H9 (cell line): ENCODE measurements around the gene GOLGA6L1. TPM values are rescaled to one million over a fixed set of nuclear protein-coding genes. Genes with fewer than 3 reads are reported as not detected.
"Not testable (repeated sequence)": the region's sequence is repeated elsewhere in the genome, so short reads cannot be mapped to it uniquely, and the experiment has no call there.

Experiments used
- DNase-seq: peaks from one replicate; pipeline ENCODE4 v3.0.0-alpha.2; 2017
- H2AFZ ChIP-seq: one replicate; pipeline ENCODE4 v1.6.1; 2013; ENCODE audit warnings: mild to moderate bottlenecking, low read length, control low read depth, moderate library complexity
- H2AK5ac ChIP-seq: 2 replicates; pipeline ENCODE4 v1.6.1; 2013; ENCODE audit warnings: low read length, control low read depth, mixed read lengths; ENCODE audit not compliant: insufficient read length
- H2BK120ac ChIP-seq: one replicate; pipeline ENCODE4 v1.6.1; 2013; ENCODE audit warnings: low read depth, mild to moderate bottlenecking, low read length, control low read depth, inconsistent platforms; ENCODE audit not compliant: poor library complexity, severe bottlenecking
- H2BK12ac ChIP-seq: 2 replicates; pipeline ENCODE4 v1.6.1; 2013; ENCODE audit warnings: low read length, control low read depth, mixed read lengths, low read depth; ENCODE audit not compliant: insufficient read length
- H2BK15ac ChIP-seq: 2 replicates; pipeline ENCODE4 v1.6.1; 2013; ENCODE audit warnings: low read depth, low read length, control low read depth
- H2BK20ac ChIP-seq: one replicate; pipeline ENCODE4 v1.6.1; 2013; ENCODE audit warnings: low read depth, mild to moderate bottlenecking, low read length, control low read depth, inconsistent platforms; ENCODE audit not compliant: poor library complexity, severe bottlenecking
- H2BK5ac ChIP-seq: 2 replicates; pipeline ENCODE4 v1.6.1; 2013; ENCODE audit warnings: low read length, control low read depth, mixed read lengths; ENCODE audit not compliant: insufficient read length
- H3K14ac ChIP-seq: 2 replicates; pipeline ENCODE4 v1.6.1; 2013; ENCODE audit warnings: low read length, control low read depth; ENCODE audit not compliant: insufficient read depth
- H3K18ac ChIP-seq: 2 replicates; pipeline ENCODE4 v1.6.1; 2013; ENCODE audit warnings: low read depth, mild to moderate bottlenecking, mixed read lengths, low read length, control low read depth; ENCODE audit not compliant: insufficient read length
- H3K23ac ChIP-seq: 2 replicates; pipeline ENCODE4 v1.6.1; 2013; ENCODE audit warnings: low read length, control low read depth, mixed read lengths, low read depth; ENCODE audit not compliant: insufficient read length
- H3K23me2 ChIP-seq: 2 replicates; pipeline ENCODE4 v1.6.1; 2013; ENCODE audit warnings: low read depth, mild to moderate bottlenecking, mixed read lengths, low read length, control low read depth; ENCODE audit not compliant: insufficient read length, poor library complexity, severe bottlenecking
- H3K27ac ChIP-seq: 2 replicates; pipeline ENCODE4 v1.5.1; 2013; ENCODE audit warnings: low read length, control low read depth, mixed read lengths, low read depth; ENCODE audit not compliant: insufficient read length
- H3K27me3 ChIP-seq: 2 replicates; pipeline ENCODE4 v1.6.1; 2013; ENCODE audit warnings: low read length, control low read depth, inconsistent platforms; ENCODE audit not compliant: insufficient read depth
- H3K4ac ChIP-seq: 2 replicates; pipeline ENCODE4 v1.6.1; 2013; ENCODE audit warnings: low read depth, mild to moderate bottlenecking, control low read depth, inconsistent platforms, low read length, moderate library complexity
- H3K4me1 ChIP-seq: 2 replicates; pipeline ENCODE4 v1.6.1; 2013; ENCODE audit warnings: low read length, control low read depth, inconsistent platforms; ENCODE audit not compliant: insufficient read depth
- H3K4me2 ChIP-seq: 2 replicates; pipeline ENCODE4 v1.6.1; 2013; ENCODE audit warnings: low read length, control low read depth, mixed read lengths; ENCODE audit not compliant: insufficient read length, insufficient read depth
- H3K56ac ChIP-seq: 2 replicates; pipeline ENCODE4 v1.6.1; 2013; ENCODE audit warnings: low read depth, mild to moderate bottlenecking, mixed read lengths, low read length, control low read depth; ENCODE audit not compliant: insufficient read length
- H3K79me1 ChIP-seq: 2 replicates; pipeline ENCODE4 v1.6.1; 2013; ENCODE audit warnings: low read depth, mild to moderate bottlenecking, moderate library complexity, low read length, control low read depth, inconsistent platforms; ENCODE audit not compliant: insufficient read depth, poor library complexity, severe bottlenecking
- H3K79me2 ChIP-seq: 2 replicates; pipeline ENCODE4 v1.6.1; 2013; ENCODE audit warnings: low read length, control low read depth, inconsistent platforms; ENCODE audit not compliant: insufficient read depth
- H3K9ac ChIP-seq: 2 replicates; pipeline ENCODE4 v1.6.1; 2013; ENCODE audit warnings: low read length, control low read depth, mixed read lengths; ENCODE audit not compliant: insufficient read length; ENCODE audit errors: extremely low read depth
- H3K9me3 ChIP-seq: one replicate; pipeline ENCODE4 v1.6.1; 2013; ENCODE audit warnings: low read depth, low read length, inconsistent platforms; ENCODE audit not compliant: control insufficient read depth
- H3T11ph ChIP-seq: one replicate; pipeline ENCODE4 v1.6.1; 2013; ENCODE audit warnings: mild to moderate bottlenecking, low read length, control low read depth, inconsistent platforms
- H4K20me1 ChIP-seq: one replicate; pipeline ENCODE4 v1.6.1; 2013; ENCODE audit not compliant: control insufficient read depth, insufficient read length, insufficient read depth
- H4K5ac ChIP-seq: 2 replicates; pipeline ENCODE4 v1.6.1; 2013; ENCODE audit warnings: low read depth, mild to moderate bottlenecking, mixed read lengths, low read length, control low read depth; ENCODE audit not compliant: insufficient read length
- H4K8ac ChIP-seq: replicated peaks from 2 replicates; pipeline ENCODE4 v1.6.1; 2013; ENCODE audit warnings: low read length, control low read depth, mixed read lengths, low read depth; ENCODE audit not compliant: insufficient read length
- H4K91ac ChIP-seq: 2 replicates; pipeline ENCODE4 v1.6.1; 2013; ENCODE audit warnings: low read depth, mild to moderate bottlenecking, moderate library complexity, mixed read lengths, low read length, control low read depth; ENCODE audit not compliant: insufficient read length
- H3K27ac Mint-ChIP-seq, 3 experiments: 2 replicates in 2 of 3; 3 replicates in 1 of 3; pipeline ENCODE4 v1.8.0; 2020 to 2021; ENCODE audit warnings: mixed read lengths in 3 of 3, mild to moderate bottlenecking in 1 of 3, moderate library complexity in 1 of 3
- H3K27me3 Mint-ChIP-seq: 2 replicates; pipeline ENCODE4 v1.8.0; 2021; ENCODE audit warnings: low read depth, mild to moderate bottlenecking, moderate library complexity, mixed read lengths
- H3K36me3 Mint-ChIP-seq, 3 experiments: 2 replicates in 2 of 3; 3 replicates in 1 of 3; pipeline ENCODE4 v1.8.0; 2020 to 2021; ENCODE audit warnings: low read depth in 3 of 3, mixed read lengths in 3 of 3; ENCODE audit not compliant: insufficient read depth in 1 of 3
- H3K4me1 Mint-ChIP-seq, 2 experiments: 2 replicates each; pipeline ENCODE4 v1.8.0; 2020; ENCODE audit warnings: mixed read lengths in 2 of 2
- H3K4me3 Mint-ChIP-seq, 2 experiments: 2 replicates in 1 of 2; 3 replicates in 1 of 2; pipeline ENCODE4 v1.8.0; 2020 to 2021; ENCODE audit warnings: mild to moderate bottlenecking in 2 of 2, mixed read lengths in 2 of 2, moderate library complexity in 1 of 2
- H3K9me3 Mint-ChIP-seq, 2 experiments: 2 replicates in 1 of 2; 3 replicates in 1 of 2; pipeline ENCODE4 v1.8.0; 2020; ENCODE audit warnings: mild to moderate bottlenecking in 2 of 2, mixed read lengths in 2 of 2, moderate library complexity in 1 of 2
- WGBS: extraction: QIAGEN DNeasy Blood & Tissue Kit; methylation state at CpG from one replicate; pipeline ENCODE4 v1.1.7; 2013; ENCODE audit warnings: missing lambda C conversion rate, low lambda C conversion rate, mixed read lengths; ENCODE audit not compliant: insufficient read length; ENCODE audit errors: extremely low coverage; 5-methylcytosine and 5-hydroxymethylcytosine counted together
- total RNA-seq: library from RNA; stranded (reverse); gene quantifications from 2 replicates; pipeline ENCODE4 v1.2.1, GENCODE V29; 2021
- TF ChIP-seq, protein P1 (sequence below): fragments of 200-600 bp; sonication (generic); conservative IDR thresholded peaks from 3 replicates; pipeline ENCODE4 v1.8.0; 2021; ENCODE audit warnings: antibody characterized with exemption, mild to moderate bottlenecking

Gene GOLGA6L1
- total RNA-seq, 1 experiment from 2014 or later, result not detected

DNA sequence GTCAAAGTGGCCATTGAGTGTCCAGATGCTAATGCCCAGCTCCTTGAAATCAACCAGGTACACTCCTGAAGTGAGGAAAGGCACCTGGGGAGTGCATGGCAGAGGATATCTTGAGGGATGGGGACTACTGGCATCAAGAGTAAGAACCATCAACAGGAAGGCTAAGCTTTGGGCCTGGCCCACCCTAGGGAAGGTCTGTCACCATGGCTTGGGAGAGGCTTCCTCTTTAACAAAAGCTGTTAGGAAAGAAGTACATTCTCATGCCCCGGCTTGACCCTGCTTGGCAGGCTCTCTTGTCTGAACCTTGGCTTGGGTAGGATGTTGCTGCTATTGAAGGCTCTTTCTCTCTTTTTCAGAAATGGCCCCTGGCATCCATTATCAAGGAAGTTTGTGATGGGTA, 53.5 kb downstream of the GOLGA6L1 start:
- Mint-ChIP-seq H3K36me3 (peaks cover 0 to 1% (median 0%) of the 10 kb centered on the region in 3 experiments; a peak in 1 of 7 replicates), H3K4me1 (no peaks in the 10 kb centered on the region), H3K27me3 (peaks cover 1% of the 10 kb centered on the region), H3K4me3 (no peak overlapping the region), H3K27ac (no peak overlapping the region), H3K9me3 (peaks cover 45 to 59% of the 10 kb centered on the region in 2 experiments)
- H3T11ph ChIP-seq, result no peak overlapping the region
- H3K27ac ChIP-seq, result no peak overlapping the region
- H2AFZ ChIP-seq, result no peak overlapping the region
- no peak overlapping the region for H2BK20ac ChIP-seq
- no peaks in the 10 kb centered on the region for H3K79me2 ChIP-seq
- no peak overlapping the region for H4K5ac ChIP-seq
- no peak overlapping the region for H2BK120ac ChIP-seq
- no peak overlapping the region for H2BK12ac ChIP-seq
- no peak overlapping the region for H3K14ac ChIP-seq
- peaks cover 7% of the 10 kb centered on the region for H3K9me3 ChIP-seq
- H4K20me1 ChIP-seq, result no peaks in the 10 kb centered on the region
- WGBS, result no CpG with 5 or more reads among the region's 1 CpG
- no peak overlapping the region for H3K4ac ChIP-seq
- H3K56ac ChIP-seq, result no peak overlapping the region
- H3K23me2 ChIP-seq, result no peaks in the 10 kb centered on the region
- H4K91ac ChIP-seq, result no peak overlapping the region
- no peak overlapping the region for H2BK5ac ChIP-seq
- H2AK5ac ChIP-seq, result no peak overlapping the region
- no peak overlapping the region for H3K4me2 ChIP-seq
- H3K18ac ChIP-seq, result no peak overlapping the region
- no peak for DNase-seq
- no peak overlapping the region for H3K23ac ChIP-seq
- H3K4me1 ChIP-seq, result no peaks in the 10 kb centered on the region
- H3K9ac ChIP-seq, result no peak overlapping the region
- no peaks in the 10 kb centered on the region for H3K27me3 ChIP-seq
- TF ChIP-seq, protein P1, sequence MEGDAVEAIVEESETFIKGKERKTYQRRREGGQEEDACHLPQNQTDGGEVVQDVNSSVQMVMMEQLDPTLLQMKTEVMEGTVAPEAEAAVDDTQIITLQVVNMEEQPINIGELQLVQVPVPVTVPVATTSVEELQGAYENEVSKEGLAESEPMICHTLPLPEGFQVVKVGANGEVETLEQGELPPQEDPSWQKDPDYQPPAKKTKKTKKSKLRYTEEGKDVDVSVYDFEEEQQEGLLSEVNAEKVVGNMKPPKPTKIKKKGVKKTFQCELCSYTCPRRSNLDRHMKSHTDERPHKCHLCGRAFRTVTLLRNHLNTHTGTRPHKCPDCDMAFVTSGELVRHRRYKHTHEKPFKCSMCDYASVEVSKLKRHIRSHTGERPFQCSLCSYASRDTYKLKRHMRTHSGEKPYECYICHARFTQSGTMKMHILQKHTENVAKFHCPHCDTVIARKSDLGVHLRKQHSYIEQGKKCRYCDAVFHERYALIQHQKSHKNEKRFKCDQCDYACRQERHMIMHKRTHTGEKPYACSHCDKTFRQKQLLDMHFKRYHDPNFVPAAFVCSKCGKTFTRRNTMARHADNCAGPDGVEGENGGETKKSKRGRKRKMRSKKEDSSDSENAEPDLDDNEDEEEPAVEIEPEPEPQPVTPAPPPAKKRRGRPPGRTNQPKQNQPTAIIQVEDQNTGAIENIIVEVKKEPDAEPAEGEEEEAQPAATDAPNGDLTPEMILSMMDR, result no peak
- H4K8ac ChIP-seq, result no peak overlapping the region
- no peaks in the 10 kb centered on the region for H3K79me1 ChIP-seq
- H2BK15ac ChIP-seq, result no peak overlapping the region; the same call in 1 of the 2 replicates

DNA sequence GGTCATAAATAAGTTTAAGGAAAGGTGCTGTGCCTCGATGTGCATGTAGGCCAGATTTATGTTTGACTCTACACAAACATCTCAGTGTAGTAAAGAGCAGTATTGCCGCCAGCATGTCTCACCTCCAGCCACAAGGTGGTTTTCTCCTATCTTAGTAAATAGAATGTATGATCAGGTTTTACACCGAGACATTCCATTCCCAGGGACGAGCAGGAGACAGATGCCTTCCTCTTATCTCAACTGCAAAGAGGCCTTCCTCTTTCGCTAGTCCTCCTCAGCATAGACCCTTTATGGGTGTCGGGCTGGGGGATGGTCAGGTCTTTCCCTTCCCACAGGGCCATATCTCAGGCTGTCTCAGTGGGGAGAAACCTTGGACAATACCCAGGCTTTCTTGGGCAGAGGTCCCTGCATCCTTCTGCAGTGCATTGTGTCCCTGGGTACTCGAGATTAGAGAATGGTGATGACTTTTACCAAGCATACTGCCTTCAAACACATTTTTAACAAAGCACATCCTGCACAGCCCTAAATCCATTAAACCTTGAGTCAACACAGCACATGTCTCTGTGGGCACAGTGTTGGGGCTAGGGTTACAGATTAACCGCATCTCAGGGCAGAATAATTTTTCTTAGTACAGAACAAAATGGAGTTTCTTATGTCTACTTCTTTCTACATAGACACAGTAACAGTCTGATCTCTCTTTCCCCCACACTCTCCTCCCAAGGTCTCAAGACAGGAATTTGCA, 54.5 kb downstream of the GOLGA6L1 start:
- H3K56ac ChIP-seq, H3K27me3 Mint-ChIP-seq, DNase-seq, H4K91ac ChIP-seq, H3K4me1 ChIP-seq, H4K8ac ChIP-seq, H2BK5ac ChIP-seq, H2AFZ ChIP-seq, H2BK12ac ChIP-seq, H2BK120ac ChIP-seq, H3K27ac ChIP-seq, H3K23ac ChIP-seq, H3K4me1 Mint-ChIP-seq, H3K9ac ChIP-seq, H3K36me3 Mint-ChIP-seq, H2BK15ac ChIP-seq, H3K27me3 ChIP-seq, H3T11ph ChIP-seq, H3K4me3 Mint-ChIP-seq, H3K4ac ChIP-seq, H3K79me2 ChIP-seq, H2BK20ac ChIP-seq, H3K9me3 ChIP-seq, H4K5ac ChIP-seq, H3K23me2 ChIP-seq, H3K79me1 ChIP-seq, H3K18ac ChIP-seq, H3K27ac Mint-ChIP-seq, H3K14ac ChIP-seq, H3K4me2 ChIP-seq, H4K20me1 ChIP-seq, H2AK5ac ChIP-seq: not testable (repeated sequence)
- peaks cover 53 to 67% of the 10 kb centered on the region in 2 experiments for H3K9me3 Mint-ChIP-seq
- no CpG with 5 or more reads among the region's 8 CpGs for WGBS
